NCI-H748 (cell line): ENCODE data around the gene ANKS4B.
"Not testable (repeated sequence)": the region's sequence is repeated elsewhere in the genome, so short reads cannot be mapped to it uniquely, and the experiment has no call there.

ENCODE experiments used
- DNase-seq: peaks from one replicate; lab custom pipeline; 2025; ENCODE audit not compliant: unreplicated experiment; lab: John Stamatoyannopoulos, UW

The ANKS4B gene

DNA sequence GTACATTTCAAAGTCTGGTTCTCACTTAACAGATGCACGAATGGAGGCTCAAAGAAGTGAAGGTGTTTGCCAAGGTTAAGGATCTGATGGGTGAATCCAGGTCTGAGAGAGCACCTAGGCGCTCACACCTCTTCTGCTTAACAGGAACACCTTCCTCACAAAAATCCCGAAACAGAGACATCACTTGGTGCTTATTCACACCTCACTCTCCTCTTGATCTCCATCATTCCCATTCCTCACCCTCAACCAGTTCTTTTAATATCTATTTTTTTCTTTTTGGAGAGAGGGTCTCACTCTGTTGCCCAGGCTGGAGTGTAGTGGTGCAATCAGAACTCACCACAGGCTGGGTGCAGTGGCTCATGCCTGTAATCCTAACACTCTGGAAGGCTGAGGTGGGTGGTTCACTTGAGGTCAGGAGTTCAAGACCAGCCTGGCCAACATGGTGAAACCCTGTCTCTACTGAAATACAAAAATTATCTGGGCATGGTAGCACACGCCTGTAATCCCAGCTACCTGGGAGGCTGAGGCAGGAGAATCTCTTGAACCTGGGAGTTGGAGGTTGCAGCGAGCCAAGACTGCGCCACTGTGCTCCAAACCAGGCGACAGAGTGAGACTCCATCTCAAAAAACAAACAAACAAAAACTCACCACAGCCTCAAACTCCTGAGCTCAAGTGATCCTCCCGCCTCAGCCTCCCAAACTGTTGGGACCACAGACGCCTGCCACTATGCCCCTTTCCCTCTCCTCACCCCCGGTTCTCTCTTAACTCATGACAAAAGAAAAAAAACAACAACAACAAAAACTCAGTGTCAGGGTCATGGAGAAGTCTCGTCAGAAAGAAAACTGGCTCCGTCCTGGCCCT lies 29.5 kb downstream of the ANKS4B start:
- no peak for DNase-seq

GRCh38 chr16:21263640-21264570 lies 30.4 kb downstream of the ANKS4B start:
- peak; percentile 12 for DNase-seq

- DNase-seq: no peak
Observed at GRCh38 chr16:21264571-21265036, 31.1 kb downstream of the ANKS4B start.

- DNase-seq: no peak
Observed at GRCh38 chr16:21265104-21265837, 31.8 kb downstream of the ANKS4B start.

GRCh38 chr16:21267298-21267697 lies 33.8 kb downstream of the ANKS4B start:
- DNase-seq: peak; percentile 12

- DNase-seq: no peak
Observed at GRCh38 chr16:21268236-21268635, 34.7 kb downstream of the ANKS4B start.

GRCh38 chr16:21272253-21272652 lies 38.8 kb downstream of the ANKS4B start:
- DNase-seq: no peak

DNA sequence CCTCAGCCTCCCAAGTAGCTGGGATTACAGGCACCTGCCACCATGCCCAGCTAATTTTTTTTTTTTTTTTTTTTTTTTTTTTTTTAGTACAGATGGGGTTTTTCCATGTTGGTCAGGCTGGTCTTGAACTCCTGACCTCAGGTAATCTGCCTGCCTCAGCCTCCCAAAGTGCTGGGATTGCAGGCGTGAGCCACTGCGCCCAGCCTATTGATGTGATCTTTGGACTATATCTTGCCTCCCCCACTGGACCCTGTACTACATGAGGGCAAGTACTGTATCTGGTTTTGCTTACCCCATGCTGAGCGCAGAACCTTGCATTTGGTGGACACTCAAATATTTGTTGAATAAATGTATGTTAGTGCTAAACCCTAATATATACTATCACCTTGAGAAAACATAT lies 39.3 kb downstream of the ANKS4B start:
- not testable (repeated sequence) for DNase-seq

DNA sequence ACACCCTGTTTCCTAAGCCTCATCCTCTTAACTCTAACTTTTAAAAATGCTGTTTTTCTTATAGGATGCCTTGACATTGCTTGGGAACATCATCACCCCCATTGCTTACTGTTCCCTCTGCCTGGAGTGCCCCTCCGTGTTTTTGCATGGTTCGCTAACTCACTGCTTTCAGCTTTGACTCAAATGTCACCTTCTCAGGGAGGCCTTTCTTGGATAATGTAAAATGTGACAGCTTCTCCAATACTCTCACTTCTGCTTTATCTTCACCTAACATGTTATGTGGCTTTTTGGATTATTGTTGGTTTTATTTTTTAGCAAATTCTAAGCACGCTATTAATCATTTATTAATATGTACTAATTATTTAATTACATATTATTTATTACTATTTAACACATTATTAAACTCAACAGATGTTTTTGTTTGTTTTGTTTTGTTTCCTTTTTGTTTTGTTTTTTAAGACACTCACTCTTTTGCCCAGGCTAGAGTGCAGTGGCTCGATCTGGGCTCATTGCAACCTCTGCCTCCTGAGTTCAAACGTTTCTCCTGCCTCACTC lies 40.8 kb downstream of the ANKS4B start:
- no peak for DNase-seq

DNA sequence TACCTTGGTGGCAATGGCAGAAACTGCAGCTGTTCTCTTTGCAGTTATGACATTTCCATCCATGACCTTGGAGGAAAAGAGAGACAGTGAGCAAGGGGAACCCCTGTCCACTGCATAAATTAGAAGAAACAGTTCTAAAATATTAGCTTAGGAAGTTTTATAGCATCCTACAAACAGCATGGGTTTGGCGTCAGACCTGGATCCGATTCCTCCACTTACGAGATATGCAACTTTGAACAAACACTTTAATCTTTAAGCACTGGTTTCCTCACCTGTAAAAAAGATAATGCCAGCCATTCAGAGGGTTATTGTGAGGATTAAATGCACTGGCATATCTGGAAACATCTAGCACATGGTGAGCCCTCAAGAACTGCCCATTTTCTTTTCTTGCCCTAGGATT lies 42.0 kb downstream of the ANKS4B start:
- no peak for DNase-seq

GRCh38 chr16:21276090-21276489 lies 42.6 kb downstream of the ANKS4B start:
- no peak for DNase-seq

- DNase-seq: no peak
Observed at GRCh38 chr16:21277045-21277926, 43.8 kb downstream of the ANKS4B start.

- DNase-seq: peak; percentile 81
Observed at GRCh38 chr16:21277927-21278706, 44.6 kb downstream of the ANKS4B start, which contains the start of gene CRYM. Gene CRYM, minus strand, starts transcription at chr16:21278290. Its CDS starts 39 bp downstream, at chr16:21278251.

- no peak for DNase-seq
Observed at GRCh38 chr16:21279501-21279900, 46.0 kb downstream of the ANKS4B start.

- DNase-seq: no peak
Observed at GRCh38 chr16:21281698-21282389, 48.3 kb downstream of the ANKS4B start.

- peak; percentile 35 for DNase-seq
Observed at GRCh38 chr16:21283521-21284289, 50.2 kb downstream of the ANKS4B start.

GRCh38 chr16:21284414-21284813 lies 50.9 kb downstream of the ANKS4B start:
- no peak for DNase-seq
